ENCODE results near the gene DMRTA1. TPM values are rescaled to one million over a fixed set of nuclear protein-coding genes. Genes with fewer than 3 reads are reported as not detected.
"Not testable (repeated sequence)": the region's sequence is repeated elsewhere in the genome, so short reads cannot be mapped to it uniquely, and the experiment has no call there.

The DMRTA1 gene
- total RNA-seq, 1 donor from 2014 or later, result not detected

DNA sequence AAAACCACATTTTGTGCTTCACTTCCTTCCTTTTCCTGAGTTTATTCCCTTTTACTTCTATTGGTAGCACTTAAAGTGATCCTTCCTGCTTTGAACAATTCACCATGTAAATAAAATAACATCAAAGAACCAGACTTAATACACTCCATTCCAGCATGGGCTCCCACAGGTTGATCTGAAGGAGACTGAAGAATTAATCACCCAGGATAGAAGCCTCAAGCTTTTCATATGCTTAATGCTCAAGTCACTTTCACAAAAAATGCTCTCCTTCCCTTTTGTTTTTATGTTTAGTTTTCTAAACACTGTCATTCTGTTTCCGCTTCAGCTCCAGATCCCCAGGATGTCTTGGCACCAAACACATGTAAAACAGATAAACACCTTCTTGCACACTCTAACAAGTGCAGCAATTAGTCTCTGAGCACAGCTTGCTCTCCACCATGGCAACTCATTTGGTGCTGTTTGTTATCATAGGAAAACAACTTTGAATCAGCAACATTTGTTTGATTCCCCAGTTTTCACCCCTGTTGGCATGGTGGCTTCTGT lies 37.0 kb downstream of the DMRTA1 start:
- H3K4me3 Mint-ChIP-seq, result no peak overlapping the region
- H3K36me3 Mint-ChIP-seq (ENCODE audit: low read depth), result no peaks in the 10 kb centered on the region
- no peak for DNase-seq (ENCODE audit: low spot score)
- H3K4me1 Mint-ChIP-seq (ENCODE audit: low read depth), result no peaks in the 10 kb centered on the region
- H3K27ac Mint-ChIP-seq, result no peak overlapping the region
- H3K9me3 Mint-ChIP-seq, result peaks cover 3% of the 10 kb centered on the region
- intact Hi-C loops (cut with micrococcal nuclease), result no loop called here
- H3K27me3 Mint-ChIP-seq (ENCODE audit: insufficient read depth), result no peaks in the 10 kb centered on the region

DNA sequence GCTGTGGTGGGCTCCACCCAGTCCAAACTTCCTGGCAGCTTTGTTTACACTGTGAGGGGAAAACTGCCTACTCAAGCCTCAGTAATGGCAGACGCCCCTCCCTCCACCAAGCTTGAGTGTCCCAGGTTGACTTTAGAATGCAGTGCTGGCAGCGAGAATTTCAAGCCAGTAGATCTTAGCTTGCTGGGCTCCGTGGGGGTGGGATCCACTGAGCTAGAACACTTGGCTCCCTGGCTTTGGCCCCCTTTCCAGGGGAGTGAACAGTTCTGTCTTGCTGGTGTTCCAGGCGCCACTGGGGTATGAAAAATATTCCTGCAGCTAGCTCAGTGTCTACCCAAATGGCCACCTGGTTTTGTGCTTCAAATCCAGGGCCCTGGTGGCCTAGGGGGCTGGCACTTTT lies 49.6 kb downstream of the DMRTA1 start:
- H3K4me3 Mint-ChIP-seq; H3K4me1 Mint-ChIP-seq (ENCODE audit: low read depth); DNase-seq (ENCODE audit: low spot score); H3K27me3 Mint-ChIP-seq (ENCODE audit: insufficient read depth); H3K27ac Mint-ChIP-seq; H3K9me3 Mint-ChIP-seq; intact Hi-C loops (cut with micrococcal nuclease); H3K36me3 Mint-ChIP-seq (ENCODE audit: low read depth): not testable (repeated sequence)

All from activated T-helper 1 cell treated with anti-CD3 and anti-CD28 coated beads, Interleukin-12 subunit alpha, Interleukin-12 subunit beta, Interleukin-2, Interleukin-4 antibody, amounts not matched to agents 30 ng/mL and 10 ng/mL and 1 ng/mL, durations not matched to agents 14 hours and 24 hours and 36 hours (primary cell).